ENCODE results near the gene SLC25A33. TPM values are rescaled to one million over a fixed set of nuclear protein-coding genes. Genes with fewer than 3 reads are reported as not detected.

SLC25A33 gene
- total RNA-seq, 1 donor from 2014 or later: 6.4 TPM

DNA sequence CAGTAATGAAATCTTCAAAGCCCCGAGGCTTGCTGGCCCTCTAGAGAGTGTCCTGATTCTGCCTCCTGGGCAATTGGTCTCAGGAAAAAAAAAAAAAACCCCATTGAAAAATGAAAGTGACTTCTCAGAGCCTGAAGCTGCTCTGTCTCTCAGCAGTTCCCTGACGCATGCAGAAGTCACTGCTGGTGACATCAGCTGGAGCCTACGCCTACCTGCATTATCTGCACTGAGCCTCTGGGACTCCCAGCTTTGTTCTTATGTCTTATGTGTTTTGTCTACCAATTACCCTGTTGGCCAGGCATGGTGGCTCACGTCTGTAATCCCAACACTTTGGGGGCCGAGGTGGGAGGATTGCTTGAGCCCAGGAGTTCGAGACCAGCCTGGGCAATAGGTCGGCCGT, 10.1 kb upstream of the SLC25A33 start:
- no peak for DNase-seq (ENCODE audit: extremely low spot score in 2 of 2)
- intact Hi-C loops (cut with DNase I): no loop called here
- TF ChIP-seq, protein P1, sequence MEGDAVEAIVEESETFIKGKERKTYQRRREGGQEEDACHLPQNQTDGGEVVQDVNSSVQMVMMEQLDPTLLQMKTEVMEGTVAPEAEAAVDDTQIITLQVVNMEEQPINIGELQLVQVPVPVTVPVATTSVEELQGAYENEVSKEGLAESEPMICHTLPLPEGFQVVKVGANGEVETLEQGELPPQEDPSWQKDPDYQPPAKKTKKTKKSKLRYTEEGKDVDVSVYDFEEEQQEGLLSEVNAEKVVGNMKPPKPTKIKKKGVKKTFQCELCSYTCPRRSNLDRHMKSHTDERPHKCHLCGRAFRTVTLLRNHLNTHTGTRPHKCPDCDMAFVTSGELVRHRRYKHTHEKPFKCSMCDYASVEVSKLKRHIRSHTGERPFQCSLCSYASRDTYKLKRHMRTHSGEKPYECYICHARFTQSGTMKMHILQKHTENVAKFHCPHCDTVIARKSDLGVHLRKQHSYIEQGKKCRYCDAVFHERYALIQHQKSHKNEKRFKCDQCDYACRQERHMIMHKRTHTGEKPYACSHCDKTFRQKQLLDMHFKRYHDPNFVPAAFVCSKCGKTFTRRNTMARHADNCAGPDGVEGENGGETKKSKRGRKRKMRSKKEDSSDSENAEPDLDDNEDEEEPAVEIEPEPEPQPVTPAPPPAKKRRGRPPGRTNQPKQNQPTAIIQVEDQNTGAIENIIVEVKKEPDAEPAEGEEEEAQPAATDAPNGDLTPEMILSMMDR (IDR thresholded peaks at IDR 0.05): no peak
- Histone ChIP-seq H3K4me3 (no peak overlapping the region), H3K36me3 (no peaks in the 10 kb centered on the region), H3K9me3 (no peaks in the 10 kb centered on the region), H3K4me1 (no peaks in the 10 kb centered on the region), H3K27me3 (no peaks in the 10 kb centered on the region), H3K27ac (no peak overlapping the region)

DNA sequence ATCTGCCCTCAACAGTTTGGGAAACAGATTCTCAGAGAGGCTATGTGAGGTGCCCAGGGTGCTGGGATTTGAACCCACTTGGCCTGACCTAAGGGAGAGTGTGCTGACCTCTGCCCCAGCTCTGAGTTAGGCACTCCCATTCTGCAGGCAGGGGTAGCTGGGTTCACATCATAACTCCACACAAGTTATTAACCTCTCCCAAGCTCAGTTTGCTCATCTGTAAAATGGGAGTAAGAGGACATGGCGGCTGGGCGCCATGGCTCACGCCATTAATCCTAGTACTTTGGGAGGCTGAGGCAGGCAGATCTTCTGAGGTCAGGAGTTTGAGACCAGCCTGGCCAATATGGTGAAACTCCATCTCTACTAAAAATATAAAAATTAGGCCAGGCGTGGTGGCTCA, 8.9 kb upstream of the SLC25A33 start:
- H3K4me1 ChIP-seq: no peaks in the 10 kb centered on the region
- intact Hi-C loops (cut with DNase I): no loop called here
- H3K9me3 ChIP-seq: no peaks in the 10 kb centered on the region
- no peak overlapping the region for H3K4me3 ChIP-seq
- DNase-seq (ENCODE audit: extremely low spot score in 2 of 2): no peak
- no peaks in the 10 kb centered on the region for H3K27me3 ChIP-seq
- no peak for TF ChIP-seq POLR2A (IDR thresholded peaks at IDR 0.05)
- TF ChIP-seq, protein P1 (IDR thresholded peaks at IDR 0.05): no peak
- TF ChIP-seq POLR2AphosphoS5 (IDR thresholded peaks at IDR 0.05; ENCODE audit: insufficient read depth in 1 of 2, low read depth in 1 of 2): no peak
- H3K36me3 ChIP-seq: no peaks in the 10 kb centered on the region
- no peak overlapping the region for H3K27ac ChIP-seq

DNA sequence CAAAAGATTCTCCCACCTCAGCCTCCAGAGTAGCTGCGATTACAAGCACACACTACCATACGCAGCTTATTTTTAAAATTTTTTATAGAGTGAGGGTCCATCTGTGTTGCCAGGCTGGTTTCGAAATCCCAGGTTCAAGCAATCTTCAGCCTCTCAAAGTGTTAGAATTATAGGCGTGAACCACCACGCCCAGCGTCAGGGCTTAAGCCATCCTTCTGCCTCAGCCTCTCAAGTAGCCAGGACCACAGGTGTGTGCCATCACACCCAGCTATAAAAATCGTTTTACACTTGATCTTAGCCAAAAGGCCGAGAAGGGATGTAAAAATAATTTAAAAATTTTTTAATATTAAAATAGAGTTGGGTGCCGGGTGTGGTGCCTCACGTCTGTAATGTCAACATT, 4.3 kb upstream of the SLC25A33 start:
- no peak overlapping the region for H3K27ac ChIP-seq
- TF ChIP-seq POLR2AphosphoS5 (IDR thresholded peaks at IDR 0.05; ENCODE audit: insufficient read depth in 1 of 2, low read depth in 1 of 2): no peak
- TF ChIP-seq POLR2A (IDR thresholded peaks at IDR 0.05): no peak
- TF ChIP-seq, protein P1 (IDR thresholded peaks at IDR 0.05): no peak
- H3K9me3 ChIP-seq: no peaks in the 10 kb centered on the region
- no peaks in the 10 kb centered on the region for H3K36me3 ChIP-seq
- H3K4me3 ChIP-seq: no peak overlapping the region
- no peaks in the 10 kb centered on the region for H3K27me3 ChIP-seq
- intact Hi-C loops (cut with DNase I): no loop called here
- DNase-seq (ENCODE audit: extremely low spot score in 2 of 2): no peak
- H3K4me1 ChIP-seq: peaks cover 8% of the 10 kb centered on the region

DNA sequence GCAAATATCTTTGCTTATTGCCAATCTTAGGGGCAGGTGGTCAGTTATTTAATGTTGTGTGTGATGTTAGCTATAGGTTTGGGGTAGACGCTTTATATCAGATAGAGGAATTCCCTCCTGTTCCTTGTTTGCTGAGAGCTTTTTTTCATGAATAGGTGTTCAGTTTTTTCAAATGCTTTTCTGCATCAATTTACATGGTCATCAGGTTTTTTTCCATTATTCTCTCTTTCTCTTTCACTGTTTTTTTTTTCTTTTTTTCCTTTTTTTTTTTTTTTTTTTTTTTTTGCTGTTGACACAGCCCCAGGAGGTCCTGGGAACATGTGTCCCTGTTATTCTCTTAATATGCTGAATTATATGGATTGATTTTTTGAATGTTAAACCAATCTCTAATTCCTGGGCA, 3.0 kb upstream of the SLC25A33 start:
- H3K4me3 ChIP-seq: no peak overlapping the region
- H3K27me3 ChIP-seq: no peaks in the 10 kb centered on the region
- H3K27ac ChIP-seq: no peak overlapping the region
- TF ChIP-seq, protein P1 (IDR thresholded peaks at IDR 0.05): no peak
- TF ChIP-seq POLR2AphosphoS5 (IDR thresholded peaks at IDR 0.05; ENCODE audit: insufficient read depth in 1 of 2, low read depth in 1 of 2) (no peak), POLR2A (IDR thresholded peaks at IDR 0.05) (no peak)
- intact Hi-C loops (cut with DNase I): no loop called here
- peaks cover 18% of the 10 kb centered on the region for H3K4me1 ChIP-seq
- no peak for DNase-seq (ENCODE audit: extremely low spot score in 2 of 2)
- no peaks in the 10 kb centered on the region for H3K36me3 ChIP-seq
- H3K9me3 ChIP-seq: no peaks in the 10 kb centered on the region

DNA sequence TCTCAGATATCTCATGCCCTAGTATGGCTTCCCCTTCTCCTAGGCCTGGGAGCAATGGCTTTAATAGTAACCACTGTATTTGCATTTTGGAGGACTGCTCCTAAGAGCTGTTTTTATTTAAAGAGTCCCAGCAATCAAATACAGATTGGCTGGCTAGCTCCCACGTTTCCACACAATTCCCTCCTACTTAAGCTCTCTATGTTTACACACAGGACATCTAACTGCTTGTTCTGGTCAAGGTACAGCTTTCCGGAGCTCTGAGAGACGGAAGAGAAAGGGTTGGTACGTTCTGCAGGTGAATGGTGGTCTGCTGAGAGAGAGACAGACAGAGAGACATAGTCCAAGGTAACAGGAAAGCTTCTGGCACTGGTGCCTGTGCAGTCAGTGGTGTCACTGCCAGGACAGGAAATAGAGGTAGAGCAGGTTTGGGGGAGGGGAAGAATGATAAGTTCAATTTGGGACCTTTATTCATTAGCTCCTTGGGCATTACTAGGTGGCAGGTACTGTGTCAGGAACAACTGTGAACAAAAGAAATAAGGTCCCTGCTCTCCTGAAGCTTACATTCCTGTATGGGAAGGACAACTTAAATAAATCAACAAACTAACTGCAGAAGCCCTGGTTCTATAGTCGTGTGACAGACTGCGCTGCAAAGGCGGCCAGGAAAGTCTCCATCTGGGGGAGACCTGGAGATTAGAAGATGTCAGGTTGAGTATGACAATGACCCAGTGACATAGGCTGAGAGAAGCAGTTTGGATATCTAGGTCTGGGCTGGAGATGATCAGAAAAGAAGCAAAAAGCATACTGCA, 1.2 kb upstream of the SLC25A33 start:
- DNase-seq (ENCODE audit: extremely low spot score in 2 of 2): no peak
- Histone ChIP-seq H3K9me3 (no peaks in the 10 kb centered on the region), H3K36me3 (no peaks in the 10 kb centered on the region), H3K27me3 (no peaks in the 10 kb centered on the region), H3K27ac (peak overlapping the region; percentile 87), H3K4me3 (no peak overlapping the region), H3K4me1 (peaks cover 18% of the 10 kb centered on the region)
- intact Hi-C loops (cut with DNase I): no loop called here
- TF ChIP-seq POLR2AphosphoS5 (IDR thresholded peaks at IDR 0.05; ENCODE audit: insufficient read depth in 1 of 2, low read depth in 1 of 2): peak in 1 of 2 donors; percentile 60
- TF ChIP-seq, protein P1 (IDR thresholded peaks at IDR 0.05): no peak
- no peak for TF ChIP-seq POLR2A (IDR thresholded peaks at IDR 0.05)
